ENCODE results near the gene MSI2.
A peak's percentile ranks its signal among the peaks of the same experiment; 100 is the strongest.

The MSI2 gene

GRCh38 chr17:57271821-57272220 is 15.5 kb downstream of the MSI2 start:
- no peak for DNase-seq

GRCh38 chr17:57273490-57273889 is 17.2 kb downstream of the MSI2 start:
- DNase-seq: no peak

- no peak for DNase-seq
Observed at GRCh38 chr17:57274162-57274561, 17.8 kb downstream of the MSI2 start.

- no peak for DNase-seq
Observed at GRCh38 chr17:57275071-57275764, 18.9 kb downstream of the MSI2 start.

- no peak for DNase-seq
Observed at GRCh38 chr17:57276621-57277020, 20.3 kb downstream of the MSI2 start.

GRCh38 chr17:57277923-57278604 is 21.7 kb downstream of the MSI2 start:
- no peak for DNase-seq

GRCh38 chr17:57278740-57279387 is 22.5 kb downstream of the MSI2 start:
- no peak for DNase-seq

- DNase-seq: no peak
Observed at GRCh38 chr17:57279432-57279831, 23.1 kb downstream of the MSI2 start.

GRCh38 chr17:57281887-57282286 is 25.6 kb downstream of the MSI2 start:
- no peak for DNase-seq

- DNase-seq: no peak
Observed at GRCh38 chr17:57282296-57282695, 26.0 kb downstream of the MSI2 start.

- no peak for DNase-seq
Observed at GRCh38 chr17:57283203-57283971, 27.1 kb downstream of the MSI2 start.

GRCh38 chr17:57284583-57284982 is 28.3 kb downstream of the MSI2 start:
- no peak for DNase-seq

GRCh38 chr17:57284984-57285646 is 28.8 kb downstream of the MSI2 start:
- DNase-seq: peak; percentile 26 to 30

GRCh38 chr17:57285701-57286100 is 29.4 kb downstream of the MSI2 start:
- DNase-seq: no peak

- DNase-seq: no peak
Observed at GRCh38 chr17:57286399-57287105, 30.2 kb downstream of the MSI2 start.

GRCh38 chr17:57288040-57288772 is 31.9 kb downstream of the MSI2 start:
- DNase-seq: no peak

- DNase-seq: no peak
Observed at GRCh38 chr17:57288773-57289121, 32.4 kb downstream of the MSI2 start.

GRCh38 chr17:57289130-57289529 is 32.8 kb downstream of the MSI2 start:
- no peak for DNase-seq

GRCh38 chr17:57289613-57290012 is 33.3 kb downstream of the MSI2 start:
- no peak for DNase-seq

- DNase-seq: no peak
Observed at GRCh38 chr17:57290981-57291380, 34.7 kb downstream of the MSI2 start.

- DNase-seq: no peak
Observed at GRCh38 chr17:57292091-57292490, 35.8 kb downstream of the MSI2 start.

GRCh38 chr17:57293077-57293476 is 36.8 kb downstream of the MSI2 start:
- no peak for DNase-seq

Data from stimulated activated CD4-positive, alpha-beta T cell treated with anti-CD3 and anti-CD28 coated beads, Interleukin-2, amount 100 ng/mL, for 48 hours (primary cell).